ENCODE measurements around the gene TNRC18.
"Not testable (repeated sequence)": the region's sequence is repeated elsewhere in the genome, so short reads cannot be mapped to it uniquely, and the experiment has no call there.

Gene TNRC18

GRCh38 chr7:5349437-5350173 is 74.0 kb downstream of the TNRC18 start:
- DNase-seq (ENCODE audit: low spot score) = no peak

GRCh38 chr7:5349005-5349380 is 74.6 kb downstream of the TNRC18 start:
- no peak for DNase-seq (ENCODE audit: low spot score)

GRCh38 chr7:5348134-5349004 is 75.3 kb downstream of the TNRC18 start:
- DNase-seq (ENCODE audit: low spot score) = no peak

GRCh38 chr7:5345671-5346070 is 78.0 kb downstream of the TNRC18 start:
- DNase-seq (ENCODE audit: low spot score) = no peak

GRCh38 chr7:5345171-5345570 is 78.5 kb downstream of the TNRC18 start:
- no peak for DNase-seq (ENCODE audit: low spot score)

GRCh38 chr7:5344342-5344741 is 79.3 kb downstream of the TNRC18 start:
- DNase-seq (ENCODE audit: low spot score) = no peak

- no peak for DNase-seq (ENCODE audit: low spot score)
These were observed 79.8 kb downstream of the TNRC18 start for GRCh38 chr7:5343884-5344283.

- DNase-seq (ENCODE audit: low spot score) = no peak
These were observed 81.0 kb downstream of the TNRC18 start for GRCh38 chr7:5342631-5343030.

- no peak for DNase-seq (ENCODE audit: low spot score)
These were observed 83.7 kb downstream of the TNRC18 start for GRCh38 chr7:5339955-5340354.

GRCh38 chr7:5337047-5337446 is 86.6 kb downstream of the TNRC18 start:
- DNase-seq (ENCODE audit: low spot score) = no peak

- peak; percentile 16 for DNase-seq (ENCODE audit: low spot score)
These were observed 89.0 kb downstream of the TNRC18 start for GRCh38 chr7:5334671-5335070.

GRCh38 chr7:5333121-5334045 is 90.3 kb downstream of the TNRC18 start:
- DNase-seq (ENCODE audit: low spot score) = no peak

- DNase-seq (ENCODE audit: low spot score) = no peak
These were observed 91.1 kb downstream of the TNRC18 start for GRCh38 chr7:5332579-5332978.

- DNase-seq (ENCODE audit: low spot score) = no peak
These were observed 93.3 kb downstream of the TNRC18 start for GRCh38 chr7:5330288-5330687.

GRCh38 chr7:5324961-5325360 is 98.7 kb downstream of the TNRC18 start:
- no peak for DNase-seq (ENCODE audit: low spot score)

- DNase-seq (ENCODE audit: low spot score) = not testable (repeated sequence)
These were observed 99.5 kb downstream of the TNRC18 start for GRCh38 chr7:5323800-5324781.

GRCh38 chr7:5322621-5323410 is 100.8 kb downstream of the TNRC18 start:
- no peak for DNase-seq (ENCODE audit: low spot score)

- no peak for DNase-seq (ENCODE audit: low spot score)
These were observed 102.7 kb downstream of the TNRC18 start for GRCh38 chr7:5320802-5321396.

GRCh38 chr7:5320391-5320790 is 103.2 kb downstream of the TNRC18 start:
- DNase-seq (ENCODE audit: low spot score) = no peak

GRCh38 chr7:5318613-5319012 is 105.0 kb downstream of the TNRC18 start:
- DNase-seq (ENCODE audit: low spot score) = not testable (repeated sequence)

All from globus pallidus (tissue), 1 donor.